ENCODE results near the gene KLK15.

KLK15 gene, protein sequence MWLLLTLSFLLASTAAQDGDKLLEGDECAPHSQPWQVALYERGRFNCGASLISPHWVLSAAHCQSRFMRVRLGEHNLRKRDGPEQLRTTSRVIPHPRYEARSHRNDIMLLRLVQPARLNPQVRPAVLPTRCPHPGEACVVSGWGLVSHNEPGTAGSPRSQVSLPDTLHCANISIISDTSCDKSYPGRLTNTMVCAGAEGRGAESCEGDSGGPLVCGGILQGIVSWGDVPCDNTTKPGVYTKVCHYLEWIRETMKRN

DNA sequence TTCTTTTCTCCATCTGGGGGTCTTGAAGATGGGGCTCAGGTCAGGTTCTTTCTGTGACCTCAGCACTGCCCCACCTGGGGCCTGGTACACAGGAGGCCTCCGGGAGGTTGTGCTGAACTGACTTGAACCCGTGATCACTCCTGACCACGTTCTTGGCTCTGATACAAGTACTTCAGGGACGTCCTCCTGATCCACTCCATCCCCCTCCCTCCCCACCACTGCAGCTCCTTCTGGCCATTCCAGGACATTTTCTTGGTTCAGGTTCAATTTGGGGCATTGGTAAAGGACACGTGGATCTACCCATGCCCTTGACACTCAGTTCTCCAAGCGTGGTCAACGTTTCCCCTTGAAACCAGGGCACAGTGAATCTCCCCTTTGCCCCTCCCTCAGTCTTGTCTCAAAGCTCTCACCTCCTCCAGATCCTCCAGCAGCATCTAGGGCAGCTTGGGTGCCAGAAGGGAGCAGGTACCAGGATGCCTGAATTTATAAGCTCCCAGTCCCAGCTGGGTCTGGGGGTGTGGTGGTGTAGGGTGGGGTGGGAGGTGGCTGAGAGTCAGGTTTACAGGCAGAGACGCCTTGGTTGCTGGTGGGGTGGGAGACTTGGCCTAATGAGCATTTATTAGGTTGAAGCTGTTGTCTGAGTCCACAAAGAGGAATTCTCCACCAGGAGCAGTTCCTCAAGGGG is at the start of gene KLK15:
Gene KLK15, minus strand, starts transcription at position 458 of the 685 bp plus-strand sequence. CDS start 2,082 bp downstream, outside the sequence.
- DNase-seq (ENCODE audit: low read depth) = no peak

DNA sequence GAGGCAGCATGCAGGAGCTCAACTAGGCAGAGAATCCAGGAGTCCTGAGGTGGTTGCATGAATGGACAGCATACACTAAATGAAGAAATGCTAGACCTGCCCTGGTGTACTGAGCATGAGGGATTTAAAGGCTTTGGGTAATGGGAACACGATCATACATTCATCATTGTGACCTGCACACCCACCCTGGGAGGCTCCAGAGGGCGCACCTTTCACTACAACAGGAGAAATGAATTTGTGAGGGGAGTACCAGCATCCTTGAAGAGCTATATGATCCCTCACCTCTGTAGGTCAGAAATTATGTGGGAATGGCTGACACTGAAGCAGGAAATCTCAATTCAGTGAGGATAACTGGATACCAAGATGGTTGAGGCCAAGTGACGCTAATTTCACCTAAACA is 48.8 kb upstream of the KLK15 start:
- DNase-seq (ENCODE audit: low read depth) = no peak

DNA sequence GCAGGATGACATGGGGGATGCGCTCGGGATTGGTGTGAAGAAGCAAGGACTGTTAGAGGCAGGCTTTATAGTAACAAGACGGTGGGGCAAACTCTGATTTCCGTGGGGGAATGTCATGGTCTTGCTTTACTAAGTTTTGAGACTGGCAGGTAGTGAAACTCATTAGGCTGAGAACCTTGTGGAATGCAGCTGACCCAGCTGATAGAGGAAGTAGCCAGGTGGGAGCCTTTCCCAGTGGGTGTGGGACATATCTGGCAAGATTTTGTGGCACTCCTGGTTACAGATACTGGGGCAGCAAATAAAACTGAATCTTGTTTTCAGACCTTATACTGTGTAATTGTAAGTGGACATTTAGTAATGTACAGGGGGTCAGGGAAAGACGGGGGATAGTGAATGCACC is 46.9 kb upstream of the KLK15 start:
- DNase-seq (ENCODE audit: low read depth) = no peak

DNA sequence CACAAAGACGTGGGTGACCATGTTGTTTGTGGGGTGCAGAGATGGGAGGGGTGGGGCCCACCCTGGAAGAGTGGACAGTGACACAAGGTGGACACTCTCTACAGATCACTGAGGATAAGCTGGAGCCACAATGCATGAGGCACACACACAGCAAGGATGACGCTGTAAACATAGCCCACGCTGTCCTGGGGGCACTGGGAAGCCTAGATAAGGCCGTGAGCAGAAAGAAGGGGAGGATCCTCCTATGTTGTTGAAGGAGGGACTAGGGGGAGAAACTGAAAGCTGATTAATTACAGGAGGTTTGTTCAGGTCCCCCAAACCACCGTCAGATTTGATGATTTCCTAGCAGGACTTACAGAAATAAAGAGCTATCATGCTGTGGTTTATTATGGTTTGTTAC is 45.5 kb upstream of the KLK15 start:
- DNase-seq (ENCODE audit: low read depth) = no peak

DNA sequence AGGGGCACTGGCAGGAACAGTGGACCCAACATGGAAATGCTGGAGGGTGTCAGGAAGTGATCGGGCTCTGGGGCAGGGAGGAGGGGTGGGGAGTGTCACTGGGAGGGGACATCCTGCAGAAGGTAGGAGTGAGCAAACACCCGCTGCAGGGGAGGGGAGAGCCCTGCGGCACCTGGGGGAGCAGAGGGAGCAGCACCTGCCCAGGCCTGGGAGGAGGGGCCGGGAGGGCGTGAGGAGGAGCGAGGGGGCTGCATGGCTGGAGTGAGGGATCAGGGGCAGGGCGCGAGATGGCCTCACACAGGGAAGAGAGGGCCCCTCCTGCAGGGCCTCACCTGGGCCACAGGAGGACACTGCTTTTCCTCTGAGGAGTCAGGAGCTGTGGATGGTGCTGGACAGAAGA is 44.0 kb upstream of the KLK15 start:
- no peak for DNase-seq (ENCODE audit: low read depth)

DNA sequence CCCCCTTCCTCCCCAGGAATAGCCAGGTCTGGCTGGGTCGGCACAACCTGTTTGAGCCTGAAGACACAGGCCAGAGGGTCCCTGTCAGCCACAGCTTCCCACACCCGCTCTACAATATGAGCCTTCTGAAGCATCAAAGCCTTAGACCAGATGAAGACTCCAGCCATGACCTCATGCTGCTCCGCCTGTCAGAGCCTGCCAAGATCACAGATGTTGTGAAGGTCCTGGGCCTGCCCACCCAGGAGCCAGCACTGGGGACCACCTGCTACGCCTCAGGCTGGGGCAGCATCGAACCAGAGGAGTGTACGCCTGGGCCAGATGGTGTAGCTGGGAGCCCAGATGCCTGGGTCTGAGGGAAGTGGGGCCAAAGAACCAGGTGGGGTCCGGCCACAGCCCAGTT is 43.1 kb upstream of the KLK15 start:
- no peak for DNase-seq (ENCODE audit: low read depth)

DNA sequence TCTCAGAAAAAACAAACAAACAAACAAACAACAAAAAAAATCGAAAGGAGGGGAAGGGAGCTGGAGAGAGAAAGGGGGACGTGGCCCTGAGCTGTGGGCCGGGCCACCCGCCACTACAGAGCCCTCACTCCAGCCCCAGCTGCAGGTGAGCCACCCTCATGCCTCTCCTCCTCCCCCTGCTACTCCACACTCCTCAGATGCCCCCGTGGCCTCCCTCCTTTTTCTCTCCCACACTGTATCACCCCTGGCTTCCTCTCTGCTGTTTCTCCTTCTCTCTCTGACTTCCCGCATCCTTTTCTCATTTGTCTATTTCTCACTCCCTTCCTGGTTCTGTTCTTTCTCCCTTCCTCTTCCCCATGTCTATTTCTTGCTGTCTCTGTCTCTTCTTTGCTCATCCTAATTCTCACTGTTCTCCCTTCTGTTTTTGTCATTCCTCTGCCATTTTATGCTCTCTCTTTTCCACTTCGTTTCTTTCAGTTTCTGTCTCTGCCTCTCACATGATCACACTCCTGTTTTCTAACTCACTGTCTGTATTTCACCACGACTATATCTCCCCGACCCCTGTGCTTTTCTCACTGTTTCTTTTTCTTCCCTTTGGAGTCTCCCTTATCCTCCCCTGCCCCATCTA is 42.5 kb upstream of the KLK15 start:
- DNase-seq (ENCODE audit: low read depth) = no peak

DNA sequence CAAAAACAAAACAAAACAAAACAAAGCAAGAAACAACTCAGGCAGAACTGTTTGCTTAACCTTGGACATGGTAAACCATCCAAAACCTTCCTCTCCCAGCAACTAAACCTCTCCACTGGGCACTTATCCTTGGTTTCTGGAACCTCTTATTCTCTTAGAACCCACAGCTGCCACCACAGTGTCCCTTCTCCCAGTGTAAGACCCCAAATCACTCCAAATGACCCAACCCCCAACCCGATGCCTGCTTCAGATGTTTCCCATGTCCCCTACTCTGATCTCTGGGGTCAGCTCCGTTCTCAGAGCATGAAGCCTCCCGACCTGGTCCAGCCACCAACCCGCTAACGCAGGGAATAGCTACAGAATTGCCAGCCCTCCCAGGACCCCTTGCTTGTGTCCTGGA is 40.8 kb upstream of the KLK15 start:
- no peak for DNase-seq (ENCODE audit: low read depth)

DNA sequence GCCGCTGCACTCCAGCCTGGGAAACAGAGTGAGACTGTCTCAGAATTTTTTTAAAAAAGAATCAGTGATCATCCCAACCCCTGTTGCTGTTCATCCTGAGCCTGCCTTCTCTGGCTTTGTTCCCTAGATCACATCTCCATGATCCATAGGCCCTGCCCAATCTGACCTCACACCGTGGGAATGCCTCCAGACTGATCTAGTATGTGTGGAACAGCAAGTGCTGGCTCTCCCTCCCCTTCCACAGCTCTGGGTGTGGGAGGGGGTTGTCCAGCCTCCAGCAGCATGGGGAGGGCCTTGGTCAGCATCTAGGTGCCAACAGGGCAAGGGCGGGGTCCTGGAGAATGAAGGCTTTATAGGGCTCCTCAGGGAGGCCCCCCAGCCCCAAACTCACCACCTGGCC is 39.7 kb upstream of the KLK15 start, which contains the start of gene KLK2:
Gene KLK2, plus strand, starts transcription at position 384 of the 400 bp plus-strand sequence. CDS start 35 bp downstream, outside the sequence.
- DNase-seq (ENCODE audit: low read depth) = no peak

DNA sequence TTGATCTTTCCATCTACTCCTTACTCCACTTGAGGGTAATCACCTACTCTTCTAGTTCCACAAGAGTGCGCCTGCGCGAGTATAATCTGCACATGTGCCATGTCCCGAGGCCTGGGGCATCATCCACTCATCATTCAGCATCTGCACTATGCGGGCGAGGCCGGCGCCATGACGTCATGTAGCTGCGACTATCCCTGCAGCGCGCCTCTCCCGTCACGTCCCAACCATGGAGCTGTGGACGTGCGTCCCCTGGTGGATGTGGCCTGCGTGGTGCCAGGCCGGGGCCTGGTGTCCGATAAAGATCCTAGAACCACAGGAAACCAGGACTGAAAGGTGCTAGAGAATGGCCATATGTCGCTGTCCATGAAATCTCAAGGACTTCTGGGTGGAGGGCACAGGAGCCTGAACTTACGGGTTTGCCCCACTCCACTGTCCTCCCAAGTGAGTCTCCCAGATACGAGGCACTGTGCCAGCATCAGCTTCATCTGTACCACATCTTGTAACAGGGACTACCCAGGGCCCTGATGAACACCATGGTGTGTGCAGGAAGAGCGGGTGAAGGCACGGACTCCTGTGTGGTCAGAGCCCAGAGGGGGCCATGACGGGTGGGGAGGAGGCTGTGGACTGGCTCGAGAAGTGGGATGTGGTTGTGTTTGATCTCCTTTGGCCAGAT is 37.2 kb upstream of the KLK15 start:
- DNase-seq (ENCODE audit: low read depth) = no peak

DNA sequence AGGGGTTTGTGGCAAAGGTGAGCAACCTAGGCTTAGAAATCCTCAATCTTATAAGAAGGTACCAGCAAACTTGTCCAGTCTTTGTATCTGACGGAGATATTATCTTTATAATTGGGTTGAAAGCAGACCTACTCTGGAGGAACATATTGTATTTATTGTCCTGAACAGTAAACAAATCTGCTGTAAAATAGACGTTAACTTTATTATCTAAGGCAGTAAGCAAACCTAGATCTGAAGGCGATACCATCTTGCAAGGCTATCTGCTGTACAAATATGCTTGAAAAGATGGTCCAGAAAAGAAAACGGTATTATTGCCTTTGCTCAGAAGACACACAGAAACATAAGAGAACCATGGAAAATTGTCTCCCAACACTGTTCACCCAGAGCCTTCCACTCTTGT is 36.1 kb upstream of the KLK15 start:
- no peak for DNase-seq (ENCODE audit: low read depth)

DNA sequence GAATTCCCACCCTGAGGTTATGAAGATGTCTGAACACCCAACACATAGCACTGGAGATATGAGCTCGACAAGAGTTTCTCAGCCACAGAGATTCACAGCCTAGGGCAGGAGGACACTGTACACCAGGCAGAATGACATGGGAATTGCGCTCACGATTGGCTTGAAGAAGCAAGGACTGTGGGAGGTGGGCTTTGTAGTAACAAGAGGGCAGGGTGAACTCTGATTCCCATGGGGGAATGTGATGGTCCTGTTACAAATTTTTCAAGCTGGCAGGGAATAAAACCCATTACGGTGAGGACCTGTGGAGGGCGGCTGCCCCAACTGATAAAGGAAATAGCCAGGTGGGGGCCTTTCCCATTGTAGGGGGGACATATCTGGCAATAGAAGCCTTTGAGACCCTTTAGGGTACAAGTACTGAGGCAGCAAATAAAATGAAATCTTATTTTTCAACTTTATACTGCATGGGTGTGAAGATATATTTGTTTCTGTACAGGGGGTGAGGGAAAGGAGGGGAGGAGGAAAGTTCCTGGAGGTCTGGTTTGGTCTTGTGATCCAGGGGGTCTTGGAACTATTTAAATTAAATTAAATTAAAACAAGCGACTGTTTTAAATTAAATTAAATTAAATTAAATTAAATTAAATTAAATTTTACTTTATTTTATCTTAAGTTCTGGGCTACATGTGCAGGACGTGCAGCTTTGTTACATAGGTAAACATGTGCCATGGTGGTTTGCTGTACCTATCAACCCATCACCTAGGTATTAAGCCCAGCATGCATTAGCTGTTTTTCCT is 28.3 kb upstream of the KLK15 start:
- DNase-seq (ENCODE audit: low read depth) = no peak

DNA sequence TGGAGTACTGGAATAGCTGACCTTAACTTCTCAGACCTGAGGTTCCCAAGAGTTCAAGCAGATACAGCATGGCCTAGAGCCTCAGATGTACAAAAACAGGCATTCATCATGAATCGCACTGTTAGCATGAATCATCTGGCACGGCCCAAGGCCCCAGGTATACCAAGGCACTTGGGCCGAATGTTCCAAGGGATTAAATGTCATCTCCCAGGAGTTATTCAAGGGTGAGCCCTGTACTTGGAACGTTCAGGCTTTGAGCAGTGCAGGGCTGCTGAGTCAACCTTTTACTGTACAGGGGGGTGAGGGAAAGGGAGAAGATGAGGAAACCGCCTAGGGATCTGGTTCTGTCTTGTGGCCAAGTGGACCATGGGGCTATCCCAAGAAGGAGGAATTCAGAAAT is 27.6 kb upstream of the KLK15 start:
- no peak for DNase-seq (ENCODE audit: low read depth)

DNA sequence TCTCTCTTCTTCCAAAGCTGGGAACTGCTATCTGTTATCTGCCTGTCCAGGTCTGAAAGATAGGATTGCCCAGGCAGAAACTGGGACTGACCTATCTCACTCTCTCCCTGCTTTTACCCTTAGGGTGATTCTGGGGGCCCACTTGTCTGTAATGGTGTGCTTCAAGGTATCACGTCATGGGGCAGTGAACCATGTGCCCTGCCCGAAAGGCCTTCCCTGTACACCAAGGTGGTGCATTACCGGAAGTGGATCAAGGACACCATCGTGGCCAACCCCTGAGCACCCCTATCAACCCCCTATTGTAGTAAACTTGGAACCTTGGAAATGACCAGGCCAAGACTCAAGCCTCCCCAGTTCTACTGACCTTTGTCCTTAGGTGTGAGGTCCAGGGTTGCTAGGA is 26.5 kb upstream of the KLK15 start:
- DNase-seq (ENCODE audit: low read depth) = no peak

DNA sequence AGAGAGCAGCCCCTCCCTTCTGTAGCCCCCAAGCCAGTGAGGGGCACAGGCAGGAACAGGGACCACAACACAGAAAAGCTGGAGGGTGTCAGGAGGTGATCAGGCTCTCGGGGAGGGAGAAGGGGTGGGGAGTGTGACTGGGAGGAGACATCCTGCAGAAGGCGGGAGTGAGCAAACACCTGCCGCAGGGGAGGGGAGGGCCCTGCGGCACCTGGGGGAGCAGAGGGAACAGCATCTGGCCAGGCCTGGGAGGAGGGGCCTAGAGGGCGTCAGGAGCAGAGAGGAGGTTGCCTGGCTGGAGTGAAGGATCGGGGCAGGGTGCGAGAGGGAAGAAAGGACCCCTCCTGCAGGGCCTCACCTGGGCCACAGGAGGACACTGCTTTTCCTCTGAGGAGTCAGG is 25.5 kb upstream of the KLK15 start:
- DNase-seq (ENCODE audit: low read depth) = no peak

DNA sequence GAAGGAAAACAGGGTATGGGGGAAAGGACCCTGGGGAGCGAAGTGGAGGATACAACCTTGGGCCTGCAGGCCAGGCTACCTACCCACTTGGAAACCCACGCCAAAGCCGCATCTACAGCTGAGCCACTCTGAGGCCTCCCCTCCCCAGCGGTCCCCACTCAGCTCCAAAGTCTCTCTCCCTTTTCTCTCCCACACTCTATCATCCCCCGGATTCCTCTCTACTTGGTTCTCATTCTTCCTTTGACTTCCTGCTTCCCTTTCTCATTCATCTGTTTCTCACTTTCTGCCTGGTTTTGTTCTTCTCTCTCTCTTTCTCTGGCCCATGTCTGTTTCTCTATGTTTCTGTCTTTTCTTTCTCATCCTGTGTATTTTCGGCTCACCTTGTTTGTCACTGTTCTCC is 24.0 kb upstream of the KLK15 start:
- DNase-seq (ENCODE audit: low read depth) = no peak

DNA sequence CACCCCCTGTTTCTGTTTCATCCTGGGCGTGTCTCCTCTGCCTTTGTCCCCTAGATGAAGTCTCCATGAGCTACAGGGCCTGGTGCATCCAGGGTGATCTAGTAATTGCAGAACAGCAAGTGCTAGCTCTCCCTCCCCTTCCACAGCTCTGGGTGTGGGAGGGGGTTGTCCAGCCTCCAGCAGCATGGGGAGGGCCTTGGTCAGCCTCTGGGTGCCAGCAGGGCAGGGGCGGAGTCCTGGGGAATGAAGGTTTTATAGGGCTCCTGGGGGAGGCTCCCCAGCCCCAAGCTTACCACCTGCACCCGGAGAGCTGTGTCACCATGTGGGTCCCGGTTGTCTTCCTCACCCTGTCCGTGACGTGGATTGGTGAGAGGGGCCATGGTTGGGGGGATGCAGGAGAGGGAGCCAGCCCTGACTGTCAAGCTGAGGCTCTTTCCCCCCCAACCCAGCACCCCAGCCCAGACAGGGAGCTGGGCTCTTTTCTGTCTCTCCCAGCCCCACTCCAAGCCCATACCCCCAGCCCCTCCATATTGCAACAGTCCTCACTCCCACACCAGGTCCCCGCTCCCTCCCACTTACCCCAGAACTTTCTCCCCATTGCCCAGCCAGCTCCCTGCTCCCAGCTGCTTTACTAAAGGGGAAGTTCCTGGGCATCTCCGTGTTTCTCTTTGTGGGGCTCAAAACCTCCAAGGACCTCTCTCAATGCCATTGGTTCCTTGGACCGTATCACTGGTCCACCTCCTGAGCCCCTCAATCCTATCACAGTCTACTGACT is 21.4 kb upstream of the KLK15 start, which contains the start of gene KLK3:
Gene KLK3, plus strand, starts transcription at position 280 of the 775 bp plus-strand sequence. Its CDS starts 41 bp downstream, at position 321.
- no peak for DNase-seq (ENCODE audit: low read depth)

DNA sequence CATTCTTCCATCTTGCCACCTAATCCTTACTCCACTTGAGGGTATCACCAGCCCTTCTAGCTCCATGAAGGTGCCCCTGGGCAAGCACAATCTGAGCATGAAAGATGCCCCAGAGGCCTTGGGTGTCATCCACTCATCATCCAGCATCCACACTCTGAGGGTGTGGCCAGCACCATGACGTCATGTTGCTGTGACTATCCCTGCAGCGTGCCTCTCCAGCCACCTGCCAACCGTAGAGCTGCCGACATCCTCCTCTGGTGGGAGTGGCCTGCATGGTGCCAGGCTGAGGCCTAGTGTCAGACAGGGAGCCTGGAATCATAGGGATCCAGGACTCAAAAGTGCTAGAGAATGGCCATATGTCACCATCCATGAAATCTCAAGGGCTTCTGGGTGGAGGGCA is 18.2 kb upstream of the KLK15 start:
- no peak for DNase-seq (ENCODE audit: low read depth)

DNA sequence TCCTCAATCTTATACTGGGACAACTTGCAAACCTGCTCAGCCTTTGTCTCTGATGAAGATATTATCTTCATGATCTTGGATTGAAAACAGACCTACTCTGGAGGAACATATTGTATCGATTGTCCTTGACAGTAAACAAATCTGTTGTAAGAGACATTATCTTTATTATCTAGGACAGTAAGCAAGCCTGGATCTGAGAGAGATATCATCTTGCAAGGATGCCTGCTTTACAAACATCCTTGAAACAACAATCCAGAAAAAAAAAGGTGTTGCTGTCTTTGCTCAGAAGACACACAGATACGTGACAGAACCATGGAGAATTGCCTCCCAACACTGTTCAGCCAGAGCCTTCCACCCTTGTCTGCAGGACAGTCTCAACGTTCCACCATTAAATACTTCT is 17.4 kb upstream of the KLK15 start:
- DNase-seq (ENCODE audit: low read depth) = no peak

DNA sequence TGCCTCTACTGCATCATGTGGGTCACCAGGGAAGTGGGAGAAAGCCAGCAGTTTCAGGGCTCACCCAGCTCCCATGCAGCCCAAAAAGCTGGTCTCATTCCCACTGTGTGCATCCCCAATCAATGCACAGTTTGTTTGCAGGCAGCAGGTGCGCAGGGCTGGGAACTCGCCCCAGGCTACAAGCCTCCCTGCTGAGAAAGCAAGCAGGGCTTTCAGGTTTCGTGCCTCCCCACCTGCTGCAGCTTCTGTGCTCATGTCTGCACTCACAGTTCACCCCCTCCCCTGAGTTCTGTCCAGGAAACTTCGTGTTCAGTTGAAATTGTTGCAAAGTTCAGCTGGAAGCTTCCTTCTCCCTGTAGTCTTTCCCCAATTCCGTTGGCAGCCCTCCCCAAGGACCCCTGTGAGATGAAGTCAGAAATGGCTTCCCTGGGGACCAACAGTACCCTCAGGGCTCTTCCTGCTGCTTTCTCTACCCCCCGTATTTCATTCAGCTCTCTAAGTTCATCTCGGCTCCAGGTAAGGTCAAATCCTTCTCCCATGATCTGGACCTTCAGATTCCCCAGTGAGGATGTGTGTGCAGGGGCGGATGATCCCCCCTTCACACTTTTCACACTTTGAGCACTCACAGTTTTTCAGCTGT is 11.0 kb upstream of the KLK15 start:
- DNase-seq (ENCODE audit: low read depth) = no peak
